Lower leg skin (tissue), 3 donors: ENCODE results near the gene EXPH5.

ENCODE experiments used
- CTCF ChIP-seq, 3 donors: fragments of 450-650 bp; IDR thresholded peaks; one replicate each; pipeline ENCODE4 v1.5.1; 2016; ENCODE audit warnings: antibody characterized with exemption in 3 of 3, mild to moderate bottlenecking in 3 of 3, moderate library complexity in 2 of 3
- POLR2A ChIP-seq, 2 donors: fragments of 450-650 bp; IDR thresholded peaks; one replicate each; pipeline ENCODE4 v1.6.1; 2016 to 2017; ENCODE audit warnings: antibody characterized with exemption in 2 of 2, mild to moderate bottlenecking in 1 of 2, moderate library complexity in 1 of 2

GRCh38 chr11:108587109-108587508 lies 6.5 kb downstream of the EXPH5 start:
- TF ChIP-seq POLR2A (IDR thresholded peaks at IDR 0.05) = no peak
- TF ChIP-seq CTCF (IDR thresholded peaks at IDR 0.05) = no peak
